Measurements from ENCODE around the gene CKLF. TPM values are rescaled to one million over a fixed set of nuclear protein-coding genes. Genes with fewer than 3 reads are reported as not detected.

The CKLF gene
- total and polyA plus RNA-seq, 2 donors (not counting 1 experiment from before 2014, with no cell fraction given) = 30.4 to 53.6 TPM

GRCh38 chr16:66605979-66606751, 53.8 kb downstream of the CKLF start:
- peaks cover 39 to 47% of the 10 kb centered on the region in 2 donors for H3K4me1 ChIP-seq (ENCODE audit: control insufficient read depth in 2 of 2, insufficient read depth in 2 of 2, low read length in 2 of 2)
- ChIA-PET CTCF (interaction anchor here (0.7 to 3.3 kb wide), 4 partner anchors 45 to 201 kb away, joined by 3 to 20 read pairs (median 10); no protein-coding TSS in a partner anchor), POLR2A (no interaction called here)
- Mint-ChIP-seq H3K9me3 (ENCODE audit: insufficient read depth) (no peaks in the 10 kb centered on the region), H3K27me3 (peaks cover 25% of the 10 kb centered on the region), H3K4me1 (peaks cover 38% of the 10 kb centered on the region), H3K27ac (peak overlapping the region; percentile 68), H3K4me3 (peak overlapping the region; percentile 82)
- no peak overlapping the region for H3K27ac ChIP-seq (ENCODE audit: low read length in 2 of 2)
- TF ChIP-seq CTCF (IDR thresholded peaks at IDR 0.05) (no peak), EZH2 (IDR thresholded peaks at IDR 0.05; ENCODE audit: borderline replicate concordance, insufficient read depth, low read depth, low read length, poor library complexity, severe bottlenecking) (no peak)
- no peaks in the 10 kb centered on the region for H3K79me2 ChIP-seq (ENCODE audit: control insufficient read depth, insufficient read depth, low read length)
- 0% methylated on average over 3 of the region's 10 CpGs for WGBS (ENCODE audit: insufficient coverage)
- H4K20me1 ChIP-seq (ENCODE audit: control insufficient read depth, insufficient read depth, low read length, poor library complexity, severe bottlenecking) = peaks cover 36% of the 10 kb centered on the region
- intact Hi-C loops (cut with micrococcal nuclease) = loop anchor here (2.0 to 5.0 kb wide), 6 partner anchors 17 to 266 kb away; partner anchors contain the start of genes CMTM4 and DYNC1LI2
- H3K27me3 ChIP-seq (replicated peaks in 1 of 4; ENCODE audit: control extremely low read depth in 1 of 4, control insufficient read depth in 3 of 4, insufficient read depth in 4 of 4, low read length in 3 of 4) = peaks cover 0 to 42% (median 15%) of the 10 kb centered on the region in 4 experiments
- H3K4me2 ChIP-seq (replicated peaks; ENCODE audit: low read depth, low read length, poor library complexity, severe bottlenecking) = peak overlapping the region; percentile 96
- peak overlapping the region in 3 of 5 experiments; percentile 62 to 75 (median 63) for H3K4me3 ChIP-seq (ENCODE audit: control extremely low read depth in 1 of 5, extremely low read depth in 1 of 5, insufficient read depth in 1 of 5, low read depth in 2 of 5, low read length in 4 of 5)
- DNase-seq (peak; percentile 55), ATAC-seq (ENCODE audit: low read depth) (peak; percentile 46)
- no peak overlapping the region for H2AFZ ChIP-seq (ENCODE audit: insufficient read depth, low read depth, low read length, poor library complexity, severe bottlenecking)
- H3K9ac ChIP-seq (ENCODE audit: low read length) = peak overlapping the region; percentile 70
- H3K36me3 ChIP-seq (replicated peaks in 1 of 2; ENCODE audit: control extremely low read depth in 1 of 2, control insufficient read depth in 1 of 2, extremely low read depth in 1 of 2, insufficient read depth in 2 of 2, low read length in 1 of 2) = peaks cover 0 to 4% of the 10 kb centered on the region in 2 experiments
- H3K9me3 ChIP-seq (ENCODE audit: control extremely low read depth in 1 of 3, control insufficient read depth in 2 of 3, insufficient read depth in 1 of 3, low read length in 2 of 3) = peaks cover 0 to 14% (median 8%) of the 10 kb centered on the region in 3 donors
